Fibroblast of mammary gland (primary cell): ENCODE measurements around the gene GNB1.

Source experiments
- DNase-seq: peaks from one replicate; pipeline ENCODE4 v3.0.0-alpha.2; 2010; ENCODE audit warnings: low read depth
- H3K4me3 ChIP-seq: 2 replicates; pipeline ENCODE4 v1.5.1; 2011; ENCODE audit warnings: low read depth, mild to moderate bottlenecking, low read length, moderate library complexity; ENCODE audit not compliant: control insufficient read depth
- TF ChIP-seq, protein P1 (sequence below): conservative IDR thresholded peaks from 2 replicates; pipeline ENCODE4 v1.5.1; 2011; ENCODE audit warnings: low read depth, low read length, inconsistent platforms; ENCODE audit not compliant: control insufficient read depth, insufficient read depth

The GNB1 gene

DNA sequence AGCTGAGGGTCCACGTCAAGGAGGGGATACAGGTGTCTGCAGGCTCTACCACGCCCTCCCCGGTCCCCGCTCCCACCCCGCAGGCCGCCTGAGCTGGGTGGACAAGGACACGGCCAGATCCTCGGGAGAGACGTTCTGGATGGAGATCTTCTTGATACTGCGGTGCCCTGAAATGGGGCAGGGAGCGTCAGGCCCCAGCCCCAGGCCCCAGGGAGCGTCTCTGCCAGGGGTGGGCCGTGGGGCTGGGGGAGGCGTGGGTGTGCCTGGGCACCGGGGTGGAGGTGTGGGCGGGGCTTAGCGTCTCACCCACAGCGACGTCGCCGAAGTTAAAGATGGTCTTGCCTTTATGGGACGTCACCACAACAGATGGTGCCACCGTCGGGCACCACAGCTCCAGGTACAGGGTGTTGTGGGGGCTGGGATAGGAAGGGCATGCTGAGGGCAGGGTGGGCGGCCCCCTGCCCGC is 35.5 kb upstream of the GNB1 start:
- no peak overlapping the region for H3K4me3 ChIP-seq
- DNase-seq, result no peak
- TF ChIP-seq, protein P1, sequence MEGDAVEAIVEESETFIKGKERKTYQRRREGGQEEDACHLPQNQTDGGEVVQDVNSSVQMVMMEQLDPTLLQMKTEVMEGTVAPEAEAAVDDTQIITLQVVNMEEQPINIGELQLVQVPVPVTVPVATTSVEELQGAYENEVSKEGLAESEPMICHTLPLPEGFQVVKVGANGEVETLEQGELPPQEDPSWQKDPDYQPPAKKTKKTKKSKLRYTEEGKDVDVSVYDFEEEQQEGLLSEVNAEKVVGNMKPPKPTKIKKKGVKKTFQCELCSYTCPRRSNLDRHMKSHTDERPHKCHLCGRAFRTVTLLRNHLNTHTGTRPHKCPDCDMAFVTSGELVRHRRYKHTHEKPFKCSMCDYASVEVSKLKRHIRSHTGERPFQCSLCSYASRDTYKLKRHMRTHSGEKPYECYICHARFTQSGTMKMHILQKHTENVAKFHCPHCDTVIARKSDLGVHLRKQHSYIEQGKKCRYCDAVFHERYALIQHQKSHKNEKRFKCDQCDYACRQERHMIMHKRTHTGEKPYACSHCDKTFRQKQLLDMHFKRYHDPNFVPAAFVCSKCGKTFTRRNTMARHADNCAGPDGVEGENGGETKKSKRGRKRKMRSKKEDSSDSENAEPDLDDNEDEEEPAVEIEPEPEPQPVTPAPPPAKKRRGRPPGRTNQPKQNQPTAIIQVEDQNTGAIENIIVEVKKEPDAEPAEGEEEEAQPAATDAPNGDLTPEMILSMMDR, result no peak

DNA sequence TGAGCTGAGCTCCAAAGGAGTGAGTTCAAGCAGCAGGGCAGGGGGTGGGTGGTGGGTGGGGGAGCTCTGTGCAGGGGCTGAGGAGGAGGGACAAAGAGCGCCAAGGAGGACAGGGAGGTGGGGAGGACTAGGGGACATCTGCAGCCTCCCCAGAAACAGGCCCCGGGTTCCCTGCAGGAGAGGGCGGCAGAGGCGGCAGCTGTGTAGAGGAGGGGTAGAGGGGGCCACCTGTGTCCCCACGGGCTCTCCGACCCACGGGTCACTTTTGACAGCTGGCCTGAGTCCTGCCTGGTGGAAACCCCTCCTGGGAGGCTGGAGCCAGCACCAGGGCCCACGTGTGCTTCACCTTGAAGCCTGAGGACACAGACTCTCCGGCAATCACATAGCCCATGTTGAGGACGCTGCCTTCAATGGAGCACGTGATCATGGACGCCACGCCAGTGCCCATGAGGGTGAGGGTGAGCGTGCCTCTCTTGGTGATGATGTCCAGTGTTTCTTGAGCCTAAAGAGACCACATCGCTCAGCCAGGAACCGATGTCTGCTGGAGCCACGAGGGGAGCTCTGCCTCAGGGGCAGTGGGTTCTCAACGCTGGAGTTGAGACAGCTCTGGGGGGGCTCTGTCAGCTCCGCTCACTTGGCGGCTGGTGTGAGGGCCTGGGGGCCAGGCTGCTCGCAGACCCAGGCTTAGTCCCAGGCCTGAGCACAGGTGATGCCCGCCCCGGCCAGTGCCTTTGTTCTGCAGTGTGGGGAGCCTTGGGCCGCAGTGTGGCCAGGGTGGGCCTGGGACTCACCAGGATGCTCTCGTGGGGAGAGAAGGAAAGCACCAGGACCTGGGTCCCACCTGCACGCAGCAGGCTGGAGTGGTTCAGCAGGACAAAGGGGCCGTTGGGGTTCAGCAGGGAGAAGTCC is 34.8 kb upstream of the GNB1 start:
- TF ChIP-seq, protein P1, result no peak

DNA sequence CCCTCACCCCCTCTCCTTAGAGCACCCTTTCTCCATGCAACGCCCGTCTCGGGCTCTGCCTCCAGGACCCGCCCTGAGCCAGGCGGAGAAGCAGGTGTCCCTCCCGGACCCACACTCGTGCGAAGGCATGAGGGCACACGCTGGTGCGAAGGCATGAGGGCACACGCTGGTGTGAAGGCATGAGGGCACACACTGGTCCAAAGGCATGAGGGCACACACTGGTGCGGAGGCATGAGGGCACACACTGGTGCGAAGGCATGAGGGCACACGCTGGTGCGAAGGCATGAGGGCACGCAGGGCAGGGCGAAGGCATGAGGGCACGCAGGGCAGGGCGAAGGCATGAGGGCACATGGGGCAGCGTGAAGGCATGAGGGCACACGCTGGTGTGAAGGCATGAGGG is 34.0 kb upstream of the GNB1 start:
- H3K4me3 ChIP-seq, result no peak overlapping the region
- DNase-seq, result no peak
- TF ChIP-seq, protein P1, result no peak

More for the DNA sequence above, 34.8 kb upstream of the GNB1 start:
- no peak for DNase-seq
- H3K4me3 ChIP-seq, result no peak overlapping the region

DNA sequence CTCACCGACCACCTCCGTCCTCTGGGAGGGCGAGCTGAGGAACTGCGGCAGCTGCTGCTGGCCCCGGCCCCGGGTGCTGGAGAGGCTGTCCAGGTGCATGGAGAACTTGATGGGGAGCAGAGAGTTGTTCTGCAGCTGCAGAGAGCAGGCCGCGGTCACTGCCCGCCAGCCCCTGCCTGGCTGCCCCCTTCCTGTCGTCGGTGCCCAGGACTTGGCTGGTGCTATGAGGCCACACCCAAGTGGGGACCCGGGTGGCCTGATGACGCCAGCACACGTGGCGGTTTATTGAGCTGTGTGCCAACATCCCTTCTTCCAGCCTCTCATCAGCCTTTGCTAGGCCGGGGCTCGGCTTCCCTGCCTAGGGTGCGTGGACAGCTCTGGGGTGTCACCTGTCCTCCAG is 33.5 kb upstream of the GNB1 start:
- H3K4me3 ChIP-seq, result no peak overlapping the region
- DNase-seq, result no peak
- TF ChIP-seq, protein P1, result no peak

DNA sequence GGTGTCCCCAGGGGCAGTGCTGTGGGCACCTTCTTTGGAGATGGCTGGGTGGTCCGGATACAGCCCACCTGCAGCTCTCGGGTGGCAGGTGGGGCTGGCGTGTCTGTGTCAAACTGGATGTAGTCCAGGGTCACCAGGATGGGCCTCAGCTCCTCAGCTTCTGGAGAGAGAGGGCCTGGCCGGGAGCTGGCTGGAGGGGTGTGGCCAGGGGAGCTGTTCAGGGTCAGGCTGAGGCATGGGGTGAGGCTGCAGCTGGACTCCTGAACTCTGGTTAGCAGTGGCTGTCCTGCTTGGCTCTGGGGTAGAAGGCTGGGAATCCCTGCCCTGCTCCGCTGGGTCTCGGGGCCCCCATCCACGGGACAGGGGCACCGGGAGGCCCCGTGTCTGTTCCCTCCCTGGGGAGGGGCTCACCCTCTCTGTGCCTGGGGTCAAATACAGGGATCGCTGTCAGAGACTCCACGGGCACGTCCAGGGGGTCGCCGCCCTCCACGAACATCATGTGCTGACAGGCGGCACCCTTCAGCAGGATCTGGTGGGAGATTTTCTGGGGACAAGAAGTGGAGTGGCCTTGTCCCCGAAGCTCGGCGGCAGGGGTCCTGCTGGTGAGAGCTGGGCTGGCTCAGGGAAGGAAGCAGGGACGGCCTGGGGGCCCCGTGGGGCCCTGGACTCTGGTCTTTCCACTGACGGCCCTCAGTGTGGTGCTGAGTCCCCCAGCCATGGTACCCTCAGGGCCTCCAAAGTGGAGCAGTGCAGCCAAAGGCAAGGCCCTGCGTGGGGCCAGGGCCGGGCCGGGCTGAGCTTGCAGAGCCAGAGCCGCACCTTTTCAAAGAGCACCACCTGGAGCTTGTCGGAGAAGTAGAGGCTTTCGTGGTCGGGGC is 32.3 kb upstream of the GNB1 start:
- no peak for DNase-seq
- TF ChIP-seq, protein P1, result no peak
- H3K4me3 ChIP-seq, result no peak overlapping the region

DNA sequence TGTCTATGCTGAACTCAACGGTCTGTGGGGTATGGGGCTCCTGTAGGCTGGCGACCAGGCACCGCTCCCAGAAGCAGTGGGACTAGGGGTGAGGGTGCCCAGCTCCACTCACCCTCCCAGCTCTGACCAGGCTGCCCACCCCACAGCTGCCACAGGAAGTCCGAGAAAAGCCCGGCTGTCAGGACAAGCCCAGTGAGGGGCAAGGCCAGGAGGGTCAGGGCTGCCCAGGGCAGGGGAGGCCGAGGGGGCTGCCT is 31.7 kb upstream of the GNB1 start:
- TF ChIP-seq, protein P1, result no peak
- DNase-seq, result no peak
- H3K4me3 ChIP-seq, result no peak overlapping the region
